ENCODE data around the gene SLC25A19.

DNA sequence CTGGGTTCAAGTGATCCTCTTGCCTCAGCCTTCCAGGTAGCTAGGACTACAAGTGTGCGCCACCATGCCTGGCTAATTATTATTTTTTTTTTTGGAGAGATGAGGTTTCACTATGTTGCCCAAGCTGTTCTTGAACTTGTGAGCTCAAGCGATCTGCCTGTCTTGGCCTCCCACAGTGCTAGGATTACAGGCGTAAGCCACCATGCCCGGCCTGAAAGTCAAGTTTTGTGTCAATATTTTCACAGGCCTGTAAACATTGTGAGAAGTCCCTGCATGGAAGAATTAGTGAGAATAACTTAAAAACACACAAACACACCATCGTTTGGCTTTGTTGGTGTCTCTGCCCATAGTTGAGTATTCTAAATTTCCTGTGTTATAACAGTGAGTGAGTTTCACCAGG lies 61.5 kb downstream of the SLC25A19 start:
- TF ChIP-seq, protein P1, sequence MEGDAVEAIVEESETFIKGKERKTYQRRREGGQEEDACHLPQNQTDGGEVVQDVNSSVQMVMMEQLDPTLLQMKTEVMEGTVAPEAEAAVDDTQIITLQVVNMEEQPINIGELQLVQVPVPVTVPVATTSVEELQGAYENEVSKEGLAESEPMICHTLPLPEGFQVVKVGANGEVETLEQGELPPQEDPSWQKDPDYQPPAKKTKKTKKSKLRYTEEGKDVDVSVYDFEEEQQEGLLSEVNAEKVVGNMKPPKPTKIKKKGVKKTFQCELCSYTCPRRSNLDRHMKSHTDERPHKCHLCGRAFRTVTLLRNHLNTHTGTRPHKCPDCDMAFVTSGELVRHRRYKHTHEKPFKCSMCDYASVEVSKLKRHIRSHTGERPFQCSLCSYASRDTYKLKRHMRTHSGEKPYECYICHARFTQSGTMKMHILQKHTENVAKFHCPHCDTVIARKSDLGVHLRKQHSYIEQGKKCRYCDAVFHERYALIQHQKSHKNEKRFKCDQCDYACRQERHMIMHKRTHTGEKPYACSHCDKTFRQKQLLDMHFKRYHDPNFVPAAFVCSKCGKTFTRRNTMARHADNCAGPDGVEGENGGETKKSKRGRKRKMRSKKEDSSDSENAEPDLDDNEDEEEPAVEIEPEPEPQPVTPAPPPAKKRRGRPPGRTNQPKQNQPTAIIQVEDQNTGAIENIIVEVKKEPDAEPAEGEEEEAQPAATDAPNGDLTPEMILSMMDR (IDR thresholded peaks at IDR 0.05 in 4 of 5, conservative IDR thresholded peaks at IDR 0.05 in 1 of 5): no peak
- no peak for TF ChIP-seq POLR2A (IDR thresholded peaks at IDR 0.05)
